CD14-positive monocyte (primary cell): ENCODE results near the gene ERCC3. TPM values are rescaled to one million over a fixed set of nuclear protein-coding genes. Genes with fewer than 3 reads are reported as not detected.
A peak's percentile ranks its signal among the peaks of the same experiment; 100 is the strongest.
"Not testable (repeated sequence)": the region's sequence is repeated elsewhere in the genome, so short reads cannot be mapped to it uniquely, and the experiment has no call there.

ENCODE experiments used
- DNase-seq, 3 donors: peaks; one replicate each; pipeline ENCODE4 v3.0.0-alpha.2; 2011 to 2022
- H2AFZ ChIP-seq: 2 replicates; pipeline ENCODE4 v1.6.0; 2012; ENCODE audit warnings: mild to moderate bottlenecking, low read depth, low read length, inconsistent platforms; ENCODE audit not compliant: insufficient read depth, poor library complexity, severe bottlenecking
- H3K27ac ChIP-seq, 2 donors: 1 replicate in 1 of 2; 2 replicates in 1 of 2; pipeline ENCODE4 v1.5.1; 2012 to 2013; ENCODE audit warnings: low read length in 2 of 2, control low read depth in 1 of 2, inconsistent platforms in 1 of 2, low read depth in 1 of 2, mild to moderate bottlenecking in 1 of 2
- H3K27me3 ChIP-seq, 2 donors: one replicate each; pipeline versions ENCODE4 v1.6.0 to v1.6.1; 2011 to 2013; ENCODE audit warnings: low read length in 2 of 2; ENCODE audit not compliant: control insufficient read depth in 2 of 2, insufficient read depth in 2 of 2
- H3K36me3 ChIP-seq, 2 donors: replicated peaks in 1 of 2; 1 replicate in 1 of 2; 2 replicates in 1 of 2; pipeline versions ENCODE4 v1.5.1 to v1.6.1; 2012 to 2013; ENCODE audit warnings: low read length in 2 of 2, control low read depth in 1 of 2, inconsistent platforms in 1 of 2, mild to moderate bottlenecking in 1 of 2; ENCODE audit not compliant: insufficient read depth in 2 of 2, control insufficient read depth in 1 of 2
- H3K4me1 ChIP-seq, 2 donors: 1 replicate in 1 of 2; 2 replicates in 1 of 2; pipeline versions ENCODE4 v1.5.1 to v1.6.1; 2012 to 2013; ENCODE audit warnings: low read length in 2 of 2, control low read depth in 1 of 2, inconsistent platforms in 1 of 2, mild to moderate bottlenecking in 1 of 2, moderate library complexity in 1 of 2; ENCODE audit not compliant: insufficient read depth in 2 of 2, control insufficient read depth in 1 of 2
- H3K4me2 ChIP-seq: replicated peaks from 2 replicates; pipeline ENCODE3; 2012; ENCODE audit warnings: low read length, moderate library complexity, mild to moderate bottlenecking; ENCODE audit not compliant: poor library complexity, severe bottlenecking; ENCODE audit errors: extremely low read depth
- H3K4me3 ChIP-seq, 3 experiments: fragments of 200-600 bp in 1 of 3; sonication (generic) in 1 of 3; replicated peaks in 1 of 3; 1 replicate in 2 of 3; 2 replicates in 1 of 3; pipeline ENCODE4 v1.5.1; 2011 to 2013; ENCODE audit warnings: low read length in 3 of 3, mild to moderate bottlenecking in 3 of 3, control low read depth in 2 of 3, low read depth in 2 of 3, inconsistent platforms in 1 of 3, moderate library complexity in 1 of 3
- H3K79me2 ChIP-seq: 2 replicates; pipeline ENCODE4 v1.6.0; 2012; ENCODE audit warnings: mild to moderate bottlenecking, control low read depth, inconsistent platforms, low read length, moderate library complexity; ENCODE audit not compliant: insufficient read depth
- H3K9ac ChIP-seq: 2 replicates; pipeline ENCODE4 v1.6.0; 2017; ENCODE audit warnings: low read length, mild to moderate bottlenecking; ENCODE audit not compliant: insufficient read depth, poor library complexity, severe bottlenecking
- H3K9me3 ChIP-seq, 2 donors: replicated peaks in 1 of 2; 1 replicate in 1 of 2; 2 replicates in 1 of 2; pipeline versions ENCODE4 v1.5.1 to v1.6.1; 2012 to 2013; ENCODE audit warnings: low read length in 2 of 2, control low read depth in 1 of 2; ENCODE audit not compliant: control insufficient read depth in 1 of 2, insufficient read depth in 1 of 2
- H4K20me1 ChIP-seq: 2 replicates; pipeline ENCODE4 v1.6.0; 2012; ENCODE audit warnings: mild to moderate bottlenecking, low read length, control low read depth, moderate library complexity; ENCODE audit not compliant: insufficient read depth
- H3K27ac Mint-ChIP-seq, 7 donors: one replicate each; pipeline ENCODE4 v1.8.0; 2020; ENCODE audit warnings: mild to moderate bottlenecking in 7 of 7, mixed read lengths in 7 of 7, moderate library complexity in 6 of 7, inconsistent platforms in 2 of 7
- H3K27me3 Mint-ChIP-seq, 3 donors: one replicate each; pipeline ENCODE4 v1.8.0; 2021 to 2022; ENCODE audit warnings: low read depth in 3 of 3, mild to moderate bottlenecking in 3 of 3, mixed read lengths in 3 of 3, moderate library complexity in 3 of 3, inconsistent platforms in 1 of 3
- H3K36me3 Mint-ChIP-seq, 2 donors: one replicate each; pipeline ENCODE4 v1.8.0; 2020; ENCODE audit warnings: mixed read lengths in 2 of 2, inconsistent platforms in 1 of 2, mild to moderate bottlenecking in 1 of 2
- H3K4me1 Mint-ChIP-seq: one replicate; pipeline ENCODE4 v1.8.0; 2020; ENCODE audit warnings: mild to moderate bottlenecking, mixed read lengths
- H3K4me3 Mint-ChIP-seq, 2 donors: one replicate each; pipeline ENCODE4 v1.8.0; 2020; ENCODE audit warnings: mild to moderate bottlenecking in 2 of 2, mixed read lengths in 2 of 2, moderate library complexity in 1 of 2
- H3K9me3 Mint-ChIP-seq, 7 donors: one replicate each; pipeline ENCODE4 v1.8.0; 2020 to 2022; ENCODE audit warnings: mixed read lengths in 7 of 7, mild to moderate bottlenecking in 6 of 7, moderate library complexity in 6 of 7, inconsistent platforms in 2 of 7
- CTCF ChIP-seq: fragments of 200-600 bp; IDR thresholded peaks from one replicate; pipeline ENCODE4 v1.8.0; 2022; ENCODE audit warnings: antibody characterized with exemption, mild to moderate bottlenecking
- WGBS: methylation state at CpG from one replicate; pipeline ENCODE4 v1.1.5; 2013; ENCODE audit warnings: missing lambda C conversion rate; ENCODE audit not compliant: insufficient coverage; 5-methylcytosine and 5-hydroxymethylcytosine counted together
- intact Hi-C, 2 donors: fragments of 100-400 bp; cut with micrococcal nuclease; formaldehyde crosslinking; loops; one replicate each; pipeline versions ENCODE4 v1.15.0 to v1.15.1; 2023
- polyA plus RNA-seq, 3 donors: library from polyadenylated mRNA; depleted of rRNA in 1 of 3; unstranded in 2 of 3; stranded (reverse) in 1 of 3; fragments of 300-500 nt in 2 of 3; fragments of >200 nt in 1 of 3; fragmentation: Illumina TruSeq in 2 of 3; gene quantifications; 1 replicate in 2 of 3; 2 replicates in 1 of 3; pipeline ENCODE4 v1.2.3, GENCODE V29; 2012 to 2021

Gene ERCC3
- polyA plus RNA-seq, 3 donors: 13.2 to 49.7 (median 16.9) TPM

- peaks cover 48 to 60% of the 10 kb centered on the region in 2 donors for H3K27me3 ChIP-seq
These were observed 77.8 kb downstream of the ERCC3 start for GRCh38 chr2:127216095-127216494.

GRCh38 chr2:127214201-127214600 lies 79.7 kb downstream of the ERCC3 start:
- peaks cover 2 to 31% (median 26%) of the 10 kb centered on the region in 7 donors for H3K9me3 Mint-ChIP-seq
- H4K20me1 ChIP-seq, H3K4me2 ChIP-seq, H3K36me3 ChIP-seq, DNase-seq, H3K79me2 ChIP-seq, H3K4me3 ChIP-seq, H2AFZ ChIP-seq, H3K4me1 ChIP-seq, H3K4me3 Mint-ChIP-seq, H3K27ac ChIP-seq, intact Hi-C loops, H3K4me1 Mint-ChIP-seq, H3K27ac Mint-ChIP-seq, H3K9ac ChIP-seq: not testable (repeated sequence)
- WGBS: 100% methylated on average over 1 of the region's 2 CpGs
- peaks cover 44 to 61% (median 58%) of the 10 kb centered on the region in 3 donors for H3K27me3 Mint-ChIP-seq
- peaks cover 0 to 25% of the 10 kb centered on the region in 2 donors for H3K9me3 ChIP-seq
- H3K36me3 Mint-ChIP-seq: peaks cover 4 to 11% of the 10 kb centered on the region in 2 donors
- peaks cover 35 to 42% of the 10 kb centered on the region in 2 donors for H3K27me3 ChIP-seq

More at GRCh38 chr2:127216095-127216494, 77.8 kb downstream of the ERCC3 start:
- Histone ChIP-seq H3K9ac (no peak overlapping the region), H3K4me2 (no peak overlapping the region), H4K20me1 (no peaks in the 10 kb centered on the region), H3K4me1 (peaks cover 13 to 14% of the 10 kb centered on the region in 2 donors), H3K36me3 (no peaks in the 10 kb centered on the region), H3K27ac (no peak overlapping the region), H3K79me2 (no peaks in the 10 kb centered on the region), H3K9me3 (peaks cover 0 to 32% of the 10 kb centered on the region in 2 donors), H2AFZ (no peak overlapping the region), H3K4me3 (no peak overlapping the region)
- intact Hi-C loops: no loop called here
- Mint-ChIP-seq H3K4me3 (peak overlapping the region in 1 of 2 donors; percentile 80), H3K36me3 (peaks cover 4 to 15% of the 10 kb centered on the region in 2 donors), H3K4me1 (peaks cover 16% of the 10 kb centered on the region), H3K27ac (no peak overlapping the region), H3K9me3 (peaks cover 2 to 34% (median 29%) of the 10 kb centered on the region in 7 donors), H3K27me3 (peaks cover 59 to 70% (median 70%) of the 10 kb centered on the region in 3 donors)
- no peak for TF ChIP-seq CTCF
- no CpG with 5 or more reads among the region's 2 CpGs for WGBS
- no peak for DNase-seq
